Measurements from ENCODE around the gene SLC20A1.

GRCh38 chr2:112699984-112700667, 54.4 kb downstream of the SLC20A1 start:
- TF ChIP-seq CTCF (IDR thresholded peaks at IDR 0.05): no peak
- TF ChIP-seq POLR2A (IDR thresholded peaks at IDR 0.05): no peak
